H1 (cell line): ENCODE results near the gene COL26A1. TPM values are rescaled to one million over a fixed set of nuclear protein-coding genes. Genes with fewer than 3 reads are reported as not detected.

Experiments
- CTCF ChIA-PET: fragments of 300-600 bp; sonication (Branson Sonifier 250); formaldehyde crosslinking; loops from one replicate; lab custom pipeline; 2021; ENCODE audit not compliant: partially characterized antibody; lab: Charles Lee
- POLR2A ChIA-PET: fragments of 300-600 bp; sonication (Branson Sonifier 250); formaldehyde crosslinking; loops from one replicate; lab custom pipeline; 2021; ENCODE audit warnings: inconsistent platforms; ENCODE audit not compliant: partially characterized antibody; lab: Charles Lee
- DNase-seq, 2 experiments: peaks; one replicate each; pipeline versions ENCODE4 v3.0.0 to v3.0.0-alpha.2; 2010 to 2022; ENCODE audit warnings: low spot score in 2 of 2, low read depth in 1 of 2, mixed read lengths in 1 of 2
- FAIRE-seq: peaks from 2 replicates; lab custom pipeline; 2011; peaks lifted over from hg19 to GRCh38; lab: Jason Lieb, UNC
- H2AFZ ChIP-seq: 2 replicates; pipeline ENCODE4 v1.8.1; 2012; ENCODE audit warnings: low read length, inconsistent platforms
- H2AK5ac ChIP-seq: 2 replicates; pipeline ENCODE4 v1.6.1; 2013; ENCODE audit warnings: low read depth, low read length
- H2BK120ac ChIP-seq: replicated peaks from 2 replicates; pipeline ENCODE3; 2013; ENCODE audit warnings: low read depth, low read length, inconsistent platforms
- H2BK12ac ChIP-seq: 2 replicates; pipeline ENCODE4 v1.6.1; 2013; ENCODE audit warnings: low read depth, low read length
- H2BK15ac ChIP-seq: 2 replicates; pipeline ENCODE4 v1.6.1; 2013; ENCODE audit warnings: low read length
- H2BK20ac ChIP-seq: 2 replicates; pipeline ENCODE4 v1.6.1; 2013; ENCODE audit warnings: low read length
- H2BK5ac ChIP-seq: 2 replicates; pipeline ENCODE4 v1.6.1; 2013; ENCODE audit warnings: low read depth, low read length
- H3K14ac ChIP-seq: 2 replicates; pipeline ENCODE4 v1.6.1; 2013; ENCODE audit warnings: inconsistent platforms; ENCODE audit not compliant: insufficient read length
- H3K18ac ChIP-seq: 2 replicates; pipeline ENCODE4 v1.6.1; 2013; ENCODE audit warnings: low read length; ENCODE audit errors: extremely low read depth
- H3K23ac ChIP-seq: 2 replicates; pipeline ENCODE4 v1.6.1; 2013; ENCODE audit warnings: inconsistent platforms; ENCODE audit not compliant: insufficient read length
- H3K23me2 ChIP-seq: 2 replicates; pipeline ENCODE4 v1.6.1; 2013; ENCODE audit warnings: low read depth, low read length
- H3K27ac ChIP-seq: 2 replicates; pipeline ENCODE4 v1.6.1; 2011; ENCODE audit warnings: low read depth, low read length, inconsistent platforms
- H3K27me3 ChIP-seq, 4 experiments: replicated peaks in 1 of 4; 1 replicate in 1 of 4; 2 replicates in 3 of 4; pipeline versions ENCODE4 v1.6.1 to v1.8.1; 2011 to 2013; ENCODE audit warnings: low read length in 3 of 4, mild to moderate bottlenecking in 3 of 4, inconsistent platforms in 2 of 4, mixed read lengths in 2 of 4, moderate library complexity in 1 of 4; ENCODE audit not compliant: control insufficient read depth in 3 of 4, insufficient read depth in 3 of 4; ENCODE audit errors: extremely low read depth in 1 of 4
- H3K36me3 ChIP-seq, 4 experiments: 2 replicates each; pipeline versions ENCODE4 v1.6.1 to v1.8.1; 2011 to 2013; ENCODE audit warnings: mild to moderate bottlenecking in 4 of 4, low read length in 3 of 4, moderate library complexity in 2 of 4, control low read depth in 1 of 4, inconsistent platforms in 1 of 4; ENCODE audit not compliant: insufficient read depth in 4 of 4, control insufficient read depth in 2 of 4
- H3K4ac ChIP-seq: replicated peaks from 2 replicates; pipeline ENCODE3; 2013; ENCODE audit warnings: low read length, low read depth, mixed read lengths, inconsistent platforms; ENCODE audit not compliant: insufficient read length
- H3K4me1 ChIP-seq, 4 experiments: replicated peaks in 1 of 4; 1 replicate in 1 of 4; 2 replicates in 3 of 4; pipeline versions ENCODE4 v1.6.1 to v1.8.1; 2011 to 2013; ENCODE audit warnings: low read length in 3 of 4, inconsistent platforms in 2 of 4, mixed read lengths in 1 of 4; ENCODE audit not compliant: insufficient read depth in 4 of 4, control insufficient read depth in 3 of 4
- H3K4me2 ChIP-seq, 2 experiments: 2 replicates each; pipeline versions ENCODE4 v1.6.1 to v1.8.1; 2011 to 2013; ENCODE audit warnings: low read depth in 2 of 2, low read length in 2 of 2, control low read depth in 1 of 2, inconsistent platforms in 1 of 2, mild to moderate bottlenecking in 1 of 2; ENCODE audit not compliant: insufficient read depth in 1 of 2
- H3K4me3 ChIP-seq, 4 experiments: fragments of 200-600, 300-600 bp in 1 of 4; sonication (generic), shearing (Covaris generic), sonication (Bioruptor Twin) in 1 of 4; 2 replicates each; pipeline versions ENCODE4 v1.5.1 to v1.8.1; 2011 to 2016; ENCODE audit warnings: low read length in 4 of 4, low read depth in 3 of 4, control low read depth in 2 of 4, inconsistent platforms in 2 of 4, mild to moderate bottlenecking in 2 of 4, mixed read lengths in 1 of 4, moderate library complexity in 1 of 4; ENCODE audit not compliant: insufficient read depth in 2 of 4; ENCODE audit errors: extremely low read depth in 1 of 4
- H3K56ac ChIP-seq: replicated peaks from 2 replicates; pipeline ENCODE3; 2013; ENCODE audit warnings: low read depth, mild to moderate bottlenecking, mixed read lengths, low read length, inconsistent platforms; ENCODE audit not compliant: insufficient read length
- H3K79me1 ChIP-seq: 2 replicates; pipeline ENCODE4 v1.6.1; 2013; ENCODE audit warnings: low read depth, low read length, control low read depth
- H3K79me2 ChIP-seq, 2 experiments: 2 replicates each; pipeline versions ENCODE4 v1.6.1 to v1.8.1; 2012 to 2013; ENCODE audit warnings: low read length in 2 of 2, mild to moderate bottlenecking in 2 of 2, inconsistent platforms in 1 of 2; ENCODE audit not compliant: insufficient read depth in 2 of 2, control insufficient read depth in 1 of 2
- H3K9ac ChIP-seq, 4 experiments: replicated peaks in 1 of 4; 1 replicate in 1 of 4; 2 replicates in 3 of 4; pipeline versions ENCODE4 v1.6.1 to v1.8.1; 2011 to 2013; ENCODE audit warnings: low read depth in 3 of 4, low read length in 3 of 4, control low read depth in 2 of 4, mild to moderate bottlenecking in 2 of 4, moderate library complexity in 2 of 4, inconsistent platforms in 1 of 4; ENCODE audit errors: extremely low read depth in 1 of 4
- H3K9me3 ChIP-seq, 2 experiments: 2 replicates each; pipeline versions ENCODE4 v1.6.1 to v1.8.1; 2012 to 2013; ENCODE audit warnings: mild to moderate bottlenecking in 2 of 2, moderate library complexity in 2 of 2, control low read depth in 1 of 2, inconsistent platforms in 1 of 2, low read depth in 1 of 2, low read length in 1 of 2, mixed read lengths in 1 of 2; ENCODE audit not compliant: insufficient read depth in 2 of 2
- H4K20me1 ChIP-seq, 2 experiments: replicated peaks in 1 of 2; 2 replicates each; pipeline versions ENCODE3 to v1.8.1; 2011 to 2013; ENCODE audit warnings: inconsistent platforms in 2 of 2, low read length in 2 of 2, mild to moderate bottlenecking in 1 of 2; ENCODE audit not compliant: insufficient read depth in 2 of 2, control insufficient read depth in 1 of 2
- H4K5ac ChIP-seq: 2 replicates; pipeline ENCODE4 v1.6.1; 2013; ENCODE audit warnings: low read length, low read depth, mixed read lengths, inconsistent platforms; ENCODE audit not compliant: insufficient read length
- H4K8ac ChIP-seq: 2 replicates; pipeline ENCODE4 v1.8.0; 2013; ENCODE audit warnings: mild to moderate bottlenecking, moderate library complexity, low read length, inconsistent platforms; ENCODE audit not compliant: insufficient read depth; ENCODE audit errors: extremely low read depth
- H4K91ac ChIP-seq: replicated peaks from 2 replicates; pipeline ENCODE3; 2013; ENCODE audit warnings: low read length, mixed read lengths, inconsistent platforms; ENCODE audit not compliant: insufficient read length
- E2F6 ChIP-seq: IDR thresholded peaks from 2 replicates; pipeline ENCODE4 v1.6.1; 2012; ENCODE audit warnings: inconsistent platforms
- MAX ChIP-seq: IDR thresholded peaks from 2 replicates; pipeline ENCODE4 v1.6.1; 2012; ENCODE audit warnings: inconsistent platforms
- TAF1 ChIP-seq: IDR thresholded peaks from 2 replicates; pipeline ENCODE4 v1.6.1; 2011; ENCODE audit warnings: mild to moderate bottlenecking, low read depth, low read length
- TEAD4 ChIP-seq: IDR thresholded peaks from 2 replicates; pipeline ENCODE4 v1.6.1; 2012; ENCODE audit warnings: low read depth, low read length, inconsistent platforms, mixed read lengths
- WGBS, 2 experiments: shearing (Covaris generic) in 1 of 2; methylation state at CpG; one replicate each; pipeline versions ENCODE4 v1.1.6 to v1.1.7; 2013 to 2015; ENCODE audit warnings: low lambda C conversion rate in 2 of 2, mixed read lengths in 2 of 2, inconsistent platforms in 1 of 2, low coverage in 1 of 2, missing lambda C conversion rate in 1 of 2; ENCODE audit not compliant: insufficient replicate concordance in 2 of 2, insufficient coverage in 1 of 2, insufficient read length in 1 of 2; ENCODE audit errors: extremely low coverage in 1 of 2, missing lambda C conversion rate in 1 of 2; 5-methylcytosine and 5-hydroxymethylcytosine counted together
- polyA plus RNA-seq, 7 experiments: library from polyadenylated mRNA; depleted of rRNA in 3 of 7; stranded (reverse) in 5 of 7; unstranded in 2 of 7; fragments of >200 nt in 5 of 7; fragments of 200-250 nt in 2 of 7; gene quantifications; 1 replicate in 5 of 7; 2 replicates in 1 of 7; 4 replicates in 1 of 7; pipeline versions ENCODE4 v1.2.1 to v1.2.3, GENCODE V29; 2011 to 2013; ENCODE audit warnings: missing spikeins in 2 of 7, mixed read lengths in 2 of 7
- total RNA-seq: library from RNA; stranded (reverse); fragmentation: NEBNext Ultra II Directional; extraction: Animal tissue kit (Norgen Biotek cat#: 25700); gene quantifications from 2 replicates; pipeline ENCODE4 v1.2.1, GENCODE V29; 2021

The COL26A1 gene
- total and polyA plus RNA-seq, 2 of the 8 experiments (the other 6 are each of a cell fraction or from before 2014, with no cell fraction given) = 51.1 to 68.8 TPM

GRCh38 chr7:101436857-101437576 lies 74.3 kb downstream of the COL26A1 start:
- Histone ChIP-seq H3K14ac (no peak overlapping the region), H3K36me3 (no peaks in the 10 kb centered on the region), H3K23me2 (no peaks in the 10 kb centered on the region), H3K4me3 (no peak overlapping the region), H3K4ac (peak overlapping the region; percentile 41), H3K9ac (no peak overlapping the region), H4K8ac (no peak overlapping the region), H2BK15ac (peak overlapping the region; percentile 14; the same call in 1 of the 2 replicates), H3K27me3 (no peaks in the 10 kb centered on the region), H3K79me2 (peaks cover 0 to 3% of the 10 kb centered on the region in 2 experiments; a peak in 2 of 4 replicates), H2BK12ac (peak overlapping the region; percentile 68), H3K56ac (no peak overlapping the region), H2BK120ac (no peak overlapping the region), H4K91ac (peak overlapping the region; percentile 45), H3K79me1 (no peaks in the 10 kb centered on the region; the same call in 1 of the 2 replicates), H3K4me2 (peak overlapping the region in 1 of 2 experiments; percentile 31; a peak in 1 of 4 replicates), H2BK20ac (peak overlapping the region; percentile 16)
- FAIRE-seq = no peak
- CTCF ChIA-PET = interaction anchor here (0.6 to 5.6 kb wide), 17 partner anchors 11 to 230 kb away, joined by 3 to 39 read pairs (median 4); partner anchors contain the start of genes COL26A1 and IFT22
- no peak for TF ChIP-seq E2F6
- TF ChIP-seq MAX = peak; percentile 77
- TF ChIP-seq TAF1 = 0 out of 2 replicates have a peak, but pooled peaks have one; percentile 26
- peak; percentile 71; the same call in 1 of the 2 replicates for TF ChIP-seq TEAD4
- TF ChIP-seq, all 59 proteins: peak for 3
- Histone ChIP-seq H2AFZ (no peak overlapping the region), H3K18ac (peak overlapping the region; percentile 44), H3K27ac (no peak overlapping the region), H2BK5ac (peak overlapping the region; percentile 86; the same call in 1 of the 2 replicates), H3K4me1 (peaks cover 4 to 19% (median 11%) of the 10 kb centered on the region in 4 experiments), H3K23ac (no peak overlapping the region), H4K5ac (peak overlapping the region; percentile 3), H3K9me3 (no peaks in the 10 kb centered on the region), H4K20me1 (peaks cover 0 to 5% of the 10 kb centered on the region in 2 experiments), H2AK5ac (0 out of 2 replicates have a peak overlapping the region, but pooled peaks have one; percentile 75)
- DNase-seq = peak; percentile 44 to 91
- POLR2A ChIA-PET = interaction anchor here (0.6 to 1.9 kb wide), 9 partner anchors 11 to 222 kb away, joined by 3 to 8 read pairs (median 3); partner anchors contain the start of genes COL26A1 and IFT22
- WGBS, 2 experiments = 57% methylated on average over 18 of the region's 19 CpGs; no CpG with 5 or more reads in 1 of the 2 experiments
